HepG2 (cell line): ENCODE results near the gene RALBP1. TPM values are rescaled to one million over a fixed set of nuclear protein-coding genes. Genes with fewer than 3 reads are reported as not detected.
A peak's percentile ranks its signal among the peaks of the same experiment; 100 is the strongest.

Experiments
- ARID5B ChIP-seq: IDR thresholded peaks from 2 replicates; pipeline ENCODE4 v1.4.0; 2020; ENCODE audit warnings: mild to moderate bottlenecking, missing genetic modification reagents
- ATF2 ChIP-seq: sonication (generic); formaldehyde crosslinking; IDR thresholded peaks from 2 replicates; pipeline ENCODE4 v1.4.0; 2020; ENCODE audit warnings: missing genetic modification reagents
- ATF7-NPFF ChIP-seq: sonication (generic); formaldehyde crosslinking; IDR thresholded peaks from 2 replicates; pipeline ENCODE4 v1.8.1; 2023; ENCODE audit warnings: mild to moderate bottlenecking, low read depth, missing genetic modification reagents, moderate library complexity
- ELF3 ChIP-seq: IDR thresholded peaks from 2 replicates; pipeline ENCODE4 v1.6.1; 2016; ENCODE audit warnings: missing genetic modification reagents, missing compliant biosample characterization
- HMG20A ChIP-seq: IDR thresholded peaks from 2 replicates; pipeline ENCODE4 v1.6.1; 2016; ENCODE audit warnings: borderline replicate concordance
- NFRKB ChIP-seq: fragments of 450-650 bp; IDR thresholded peaks from 2 replicates; pipeline ENCODE4 v1.6.1; 2017
- PAXIP1 ChIP-seq: sonication (generic); formaldehyde crosslinking; conservative IDR thresholded peaks from 2 replicates; pipeline ENCODE4 v1.4.0; 2020; ENCODE audit warnings: mild to moderate bottlenecking, missing genetic modification reagents, moderate library complexity
- PBX3 ChIP-seq: sonication (generic); formaldehyde crosslinking; IDR thresholded peaks from 2 replicates; pipeline ENCODE4 v1.8.1; 2023; ENCODE audit warnings: missing genetic modification reagents, inconsistent platforms, borderline replicate concordance
- PHF5A ChIP-seq: IDR thresholded peaks from one replicate; pipeline ENCODE4 v1.6.1; 2018; ENCODE audit warnings: low read depth, missing genetic modification reagents; ENCODE audit not compliant: unreplicated experiment
- PLSCR1 ChIP-seq: sonication (generic); formaldehyde crosslinking; IDR thresholded peaks from 2 replicates; pipeline ENCODE4 v1.5.0; 2020; ENCODE audit warnings: missing genetic modification reagents, mild to moderate bottlenecking, borderline replicate concordance
- RNF2 ChIP-seq: fragments of 450-650 bp; conservative IDR thresholded peaks from 2 replicates; pipeline ENCODE4 v1.6.1; 2016; ENCODE audit warnings: low read depth
- SIN3B ChIP-seq: fragments of 150-350 bp; IDR thresholded peaks from 2 replicates; pipeline ENCODE4 v1.6.1; 2014; ENCODE audit warnings: low read length
- ZBTB21 ChIP-seq: sonication (generic); formaldehyde crosslinking; IDR thresholded peaks from 2 replicates; pipeline ENCODE4 v1.4.0; 2020; ENCODE audit warnings: missing genetic modification reagents
- ZBTB4 ChIP-seq: sonication (generic); formaldehyde crosslinking; IDR thresholded peaks from 2 replicates; pipeline ENCODE4 v1.4.0; 2020; ENCODE audit warnings: missing genetic modification reagents, mild to moderate bottlenecking, borderline replicate concordance
- ZNF816 ChIP-seq: sonication (generic); formaldehyde crosslinking; IDR thresholded peaks from 2 replicates; pipeline ENCODE4 v1.8.0; 2022; ENCODE audit warnings: missing genetic modification reagents, mild to moderate bottlenecking, borderline replicate concordance
- polyA plus RNA-seq, 8 experiments: library from polyadenylated mRNA; depleted of rRNA in 3 of 8; stranded (reverse) in 7 of 8; unstranded in 1 of 8; fragments of >200 nt; fragmentation: Illumina TruSeq in 4 of 8; extraction: Trizol in 4 of 8; gene quantifications; 2 replicates each; pipeline versions ENCODE4 v1.2.1 to v1.2.3, GENCODE V29; 2011 to 2016; ENCODE audit warnings: low read depth in 4 of 8, missing spikeins in 1 of 8, mixed read lengths in 1 of 8; ENCODE audit not compliant: insufficient read depth in 1 of 8
- total RNA-seq, 5 experiments: library from RNA; depleted of rRNA; stranded (reverse); fragments of >200 nt; fragmentation: Illumina TruSeq; extraction: Trizol; gene quantifications; 2 replicates each; pipeline ENCODE4 v1.2.3, GENCODE V29; 2016; ENCODE audit warnings: low read depth in 1 of 5

The RALBP1 gene
- total and polyA plus RNA-seq, 2 of the 13 experiments (the other 11 are each of a cell fraction or from before 2014, with no cell fraction given): 24.5 to 33.1 TPM

GRCh38 chr18:9535430-9535991, 60.2 kb downstream of the RALBP1 start (continued):
- TF ChIP-seq PBX3 (CRISPR knock-in tag) (no peak), ELF3 (CRISPR knock-in tag) (peak; percentile 65; the same call in 1 of the 2 replicates), SIN3B (no peak), PAXIP1 (CRISPR knock-in tag) (peak; percentile 60; the same call in 1 of the 2 replicates), ATF7-NPFF (no peak), HMG20A (CRISPR knock-in tag) (peak; percentile 41; the same call in 1 of the 2 replicates), PLSCR1 (CRISPR knock-in tag) (no peak), ZNF816 (CRISPR knock-in tag) (no peak), ATF2 (CRISPR knock-in tag) (0 out of 2 replicates have a peak, but pooled peaks have one; percentile 63), ZBTB21 (CRISPR knock-in tag) (no peak), PHF5A (CRISPR knock-in tag) (no peak), ZBTB4 (CRISPR knock-in tag) (peak; percentile 66; the same call in 1 of the 2 replicates), RNF2 (no peak), NFRKB (no peak), ARID5B (peak; percentile 86)
